GM12878 (cell line): ENCODE data around the gene CXCR6. TPM values are rescaled to one million over a fixed set of nuclear protein-coding genes. Genes with fewer than 3 reads are reported as not detected.

Source experiments
- ATF7 ChIP-seq: fragments of 450-650 bp; IDR thresholded peaks from 2 replicates; pipeline ENCODE4 v1.6.1; 2016; ENCODE audit warnings: low read depth, mild to moderate bottlenecking
- ETV6 ChIP-seq, 2 experiments: fragments of 450-650 bp in 1 of 2; IDR thresholded peaks in 1 of 2; conservative IDR thresholded peaks in 1 of 2; 2 replicates each; pipeline ENCODE4 v1.6.1; 2014; ENCODE audit warnings: antibody characterized with exemption in 1 of 2, borderline replicate concordance in 1 of 2, low read depth in 1 of 2, mild to moderate bottlenecking in 1 of 2, moderate library complexity in 1 of 2
- LARP7 ChIP-seq: fragments of 450-650 bp; IDR thresholded peaks from 2 replicates; pipeline ENCODE4 v1.6.1; 2017; ENCODE audit warnings: mild to moderate bottlenecking
- MXI1 ChIP-seq: fragments of 150-350 bp; IDR thresholded peaks from 2 replicates; pipeline ENCODE4 v1.6.1; 2011; ENCODE audit warnings: low read depth, mild to moderate bottlenecking, inconsistent platforms, low read length, improper control_type of control experiment
- RBBP5 ChIP-seq: fragments of 200-600 bp; sonication (generic); conservative IDR thresholded peaks from 2 replicates; pipeline ENCODE4 v1.6.1; 2016
- SIX5 ChIP-seq: IDR thresholded peaks from 2 replicates; pipeline ENCODE4 v1.6.1; 2011; ENCODE audit warnings: mild to moderate bottlenecking, low read depth, low read length, moderate library complexity; ENCODE audit not compliant: severe bottlenecking
- SP1 ChIP-seq: IDR thresholded peaks from one replicate; pipeline ENCODE4 v1.6.1; 2011; ENCODE audit warnings: low read depth, low read length
- WRNIP1 ChIP-seq: IDR thresholded peaks from 2 replicates; pipeline ENCODE4 v1.6.1; 2011; ENCODE audit warnings: low read depth, low read length, improper control_type of control experiment, borderline replicate concordance
- YY1 ChIP-seq: IDR thresholded peaks from 2 replicates; pipeline ENCODE4 v1.6.1; 2011; ENCODE audit warnings: low read depth, mild to moderate bottlenecking, low read length
- polyA plus RNA-seq, 11 experiments: library from polyadenylated mRNA; depleted of rRNA in 4 of 11; unstranded in 6 of 11; stranded (reverse) in 5 of 11; fragments of >200 nt; fragmentation: Nextera tagmentation in 4 of 11; fragmentation: Illumina TruSeq in 1 of 11; extraction: Ambion mirVana in 4 of 11; extraction: Trizol in 1 of 11; gene quantifications; 1 replicate in 1 of 11; 2 replicates in 10 of 11; pipeline versions ENCODE4 v1.2.1 to v1.2.3, GENCODE V29; 2011 to 2016; ENCODE audit warnings: inconsistent platforms in 2 of 11, missing spikeins in 2 of 11, low read depth in 1 of 11
- total RNA-seq, 4 experiments: library from RNA; depleted of rRNA in 3 of 4; stranded (reverse); fragments of >200 nt in 3 of 4; fragmentation: Illumina TruSeq in 1 of 4; extraction: Trizol in 1 of 4; gene quantifications; 2 replicates each; pipeline versions ENCODE4 v1.2.1 to v1.2.3, GENCODE V29; 2013 to 2021
- TF ChIP-seq, protein P1 (sequence below): fragments of 450-650 bp; IDR thresholded peaks from 2 replicates; pipeline ENCODE4 v1.6.1; 2018; ENCODE audit warnings: borderline replicate concordance, mild to moderate bottlenecking; ENCODE audit not compliant: partially characterized antibody
- TF ChIP-seq, protein P2 (sequence below): fragments of 450-650 bp; formaldehyde crosslinking; IDR thresholded peaks from 2 replicates; pipeline ENCODE4 v1.4.0; 2022; ENCODE audit warnings: mild to moderate bottlenecking, moderate library complexity

Gene CXCR6
- total and polyA plus RNA-seq, 10 of the 15 experiments (the other 5 are each of a cell fraction or from before 2014, with no cell fraction given), result 0.04 to 0.20 (median 0.12) TPM; not detected in 5

- TF ChIP-seq, protein P1, sequence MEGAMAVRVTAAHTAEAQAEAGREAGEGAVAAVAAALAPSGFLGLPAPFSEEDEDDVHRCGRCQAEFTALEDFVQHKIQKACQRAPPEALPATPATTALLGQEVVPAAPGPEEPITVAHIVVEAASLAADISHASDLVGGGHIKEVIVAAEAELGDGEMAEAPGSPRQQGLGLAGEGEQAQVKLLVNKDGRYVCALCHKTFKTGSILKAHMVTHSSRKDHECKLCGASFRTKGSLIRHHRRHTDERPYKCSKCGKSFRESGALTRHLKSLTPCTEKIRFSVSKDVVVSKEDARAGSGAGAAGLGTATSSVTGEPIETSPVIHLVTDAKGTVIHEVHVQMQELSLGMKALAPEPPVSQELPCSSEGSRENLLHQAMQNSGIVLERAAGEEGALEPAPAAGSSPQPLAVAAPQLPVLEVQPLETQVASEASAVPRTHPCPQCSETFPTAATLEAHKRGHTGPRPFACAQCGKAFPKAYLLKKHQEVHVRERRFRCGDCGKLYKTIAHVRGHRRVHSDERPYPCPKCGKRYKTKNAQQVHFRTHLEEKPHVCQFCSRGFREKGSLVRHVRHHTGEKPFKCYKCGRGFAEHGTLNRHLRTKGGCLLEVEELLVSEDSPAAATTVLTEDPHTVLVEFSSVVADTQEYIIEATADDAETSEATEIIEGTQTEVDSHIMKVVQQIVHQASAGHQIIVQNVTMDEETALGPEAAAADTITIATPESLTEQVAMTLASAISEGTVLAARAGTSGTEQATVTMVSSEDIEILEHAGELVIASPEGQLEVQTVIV, result no peak
- TF ChIP-seq SP1, result no peak
- TF ChIP-seq ETV6 (conservative IDR thresholded peaks at IDR 0.05 in 1 of 2, IDR thresholded peaks at IDR 0.05 in 1 of 2; ENCODE audit: borderline replicate concordance in 1 of 2, low read depth in 1 of 2), result no peak
- 0 out of 2 replicates have a peak, but pooled peaks have one; percentile 8 for TF ChIP-seq LARP7
- TF ChIP-seq WRNIP1, result no peak
- no peak for TF ChIP-seq SIX5
- TF ChIP-seq, protein P2, sequence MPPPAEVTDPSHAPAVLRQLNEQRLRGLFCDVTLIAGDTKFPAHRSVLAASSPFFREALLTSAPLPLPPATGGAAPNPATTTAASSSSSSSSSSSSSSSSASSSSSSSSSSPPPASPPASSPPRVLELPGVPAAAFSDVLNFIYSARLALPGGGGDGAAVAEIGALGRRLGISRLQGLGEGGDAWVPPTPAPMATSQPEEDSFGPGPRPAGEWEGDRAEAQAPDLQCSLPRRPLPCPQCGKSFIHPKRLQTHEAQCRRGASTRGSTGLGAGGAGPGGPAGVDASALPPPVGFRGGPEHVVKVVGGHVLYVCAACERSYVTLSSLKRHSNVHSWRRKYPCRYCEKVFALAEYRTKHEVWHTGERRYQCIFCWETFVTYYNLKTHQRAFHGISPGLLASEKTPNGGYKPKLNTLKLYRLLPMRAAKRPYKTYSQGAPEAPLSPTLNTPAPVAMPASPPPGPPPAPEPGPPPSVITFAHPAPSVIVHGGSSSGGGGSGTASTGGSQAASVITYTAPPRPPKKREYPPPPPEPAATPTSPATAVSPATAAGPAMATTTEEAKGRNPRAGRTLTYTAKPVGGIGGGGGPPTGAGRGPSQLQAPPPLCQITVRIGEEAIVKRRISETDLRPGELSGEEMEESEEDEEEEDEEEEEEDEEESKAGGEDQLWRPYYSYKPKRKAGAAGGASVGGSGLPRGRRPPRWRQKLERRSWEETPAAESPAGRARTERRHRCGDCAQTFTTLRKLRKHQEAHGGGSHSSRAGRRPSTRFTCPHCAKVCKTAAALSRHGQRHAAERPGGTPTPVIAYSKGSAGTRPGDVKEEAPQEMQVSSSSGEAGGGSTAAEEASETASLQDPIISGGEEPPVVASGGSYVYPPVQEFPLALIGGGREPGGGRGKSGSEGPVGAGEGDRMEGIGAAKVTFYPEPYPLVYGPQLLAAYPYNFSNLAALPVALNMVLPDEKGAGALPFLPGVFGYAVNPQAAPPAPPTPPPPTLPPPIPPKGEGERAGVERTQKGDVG (CRISPR knock-in tag), result no peak
- no peak for TF ChIP-seq RBBP5
- TF ChIP-seq MXI1, result 0 out of 2 replicates have a peak, but pooled peaks have one; percentile 36
- 0 out of 2 replicates have a peak, but pooled peaks have one; percentile 25 for TF ChIP-seq YY1
- TF ChIP-seq ATF7, result no peak
These were observed 32.4 kb upstream of the CXCR6 start (continued) for GRCh38 chr3:45910892-45911291.
